DMS 273 (cell line): ENCODE results near the gene KHDC1.
"Not testable (repeated sequence)": the region's sequence is repeated elsewhere in the genome, so short reads cannot be mapped to it uniquely, and the experiment has no call there.

Source experiments
- DNase-seq: peaks from one replicate; lab custom pipeline; 2025; ENCODE audit not compliant: unreplicated experiment; lab: John Stamatoyannopoulos, UW

KHDC1 gene, protein sequence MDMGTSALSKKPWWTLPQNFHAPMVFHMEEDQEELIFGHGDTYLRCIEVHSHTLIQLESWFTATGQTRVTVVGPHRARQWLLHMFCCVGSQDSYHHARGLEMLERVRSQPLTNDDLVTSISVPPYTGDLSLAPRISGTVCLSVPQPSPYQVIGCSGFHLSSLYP

DNA sequence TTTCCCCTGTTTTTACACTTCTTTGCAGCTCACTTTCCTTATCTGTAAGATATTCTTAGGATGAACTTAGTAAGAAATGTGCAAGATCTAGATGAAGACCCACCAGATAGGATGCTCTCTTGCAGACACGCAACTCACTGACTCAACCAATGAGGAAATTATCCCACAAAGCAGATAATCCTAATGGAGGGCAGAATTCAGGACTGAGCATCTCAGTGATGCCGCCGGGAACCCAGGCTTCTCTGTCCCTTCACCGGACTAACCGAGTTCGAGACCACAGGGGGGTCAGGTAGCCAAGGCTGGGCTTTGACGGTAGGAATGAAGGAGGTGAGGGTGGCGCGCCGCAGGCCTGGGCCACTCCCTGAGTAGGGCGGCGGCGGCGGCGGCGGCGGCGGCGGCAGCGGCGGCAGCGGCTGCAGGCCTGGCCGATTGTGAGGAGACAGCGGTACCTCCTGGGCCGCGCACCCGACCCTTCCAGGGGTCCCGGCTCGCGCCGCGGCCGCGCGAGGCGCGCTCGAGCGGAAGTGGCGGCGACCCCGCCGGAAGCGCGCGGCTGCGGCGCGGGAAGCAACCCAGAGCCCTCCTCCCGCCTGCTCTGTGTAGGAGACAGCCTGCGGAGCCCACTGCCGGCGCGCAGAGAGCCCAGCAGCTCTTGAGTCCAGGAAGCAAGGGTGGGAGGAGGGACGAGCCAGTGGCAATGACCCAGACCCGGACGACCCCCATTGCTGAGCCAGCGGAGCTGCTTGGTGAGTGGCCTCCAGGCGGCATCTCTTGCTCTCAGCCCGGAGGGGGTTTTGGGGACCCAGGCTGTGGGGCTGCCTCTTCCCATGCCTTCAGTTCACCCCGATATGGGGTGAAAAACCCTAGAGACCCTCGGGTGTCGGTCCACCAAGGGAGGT is at the start of gene KHDC1:
TSS of gene KHDC1 (minus strand) at position 526 of the 899 bp plus-strand sequence. CDS start 20,679 bp downstream, outside the sequence.
- DNase-seq = peak; percentile 88

DNA sequence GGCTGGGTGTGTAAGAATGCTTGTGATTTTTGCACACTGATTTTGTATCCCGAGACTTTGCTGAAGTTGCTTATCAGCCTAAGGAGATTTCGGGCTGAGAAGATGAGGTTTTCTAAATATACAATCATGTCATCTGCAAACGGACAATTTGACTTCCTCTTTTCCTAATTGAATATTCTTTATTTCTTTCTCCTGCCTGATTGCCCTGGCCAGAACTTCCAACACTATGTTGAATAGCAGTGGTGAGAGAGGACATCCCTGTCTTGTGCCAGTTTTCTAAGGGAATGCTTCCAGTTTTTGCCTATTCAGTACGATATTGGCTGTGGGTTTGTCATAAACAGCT is 47.5 kb upstream of the KHDC1 start:
- not testable (repeated sequence) for DNase-seq

DNA sequence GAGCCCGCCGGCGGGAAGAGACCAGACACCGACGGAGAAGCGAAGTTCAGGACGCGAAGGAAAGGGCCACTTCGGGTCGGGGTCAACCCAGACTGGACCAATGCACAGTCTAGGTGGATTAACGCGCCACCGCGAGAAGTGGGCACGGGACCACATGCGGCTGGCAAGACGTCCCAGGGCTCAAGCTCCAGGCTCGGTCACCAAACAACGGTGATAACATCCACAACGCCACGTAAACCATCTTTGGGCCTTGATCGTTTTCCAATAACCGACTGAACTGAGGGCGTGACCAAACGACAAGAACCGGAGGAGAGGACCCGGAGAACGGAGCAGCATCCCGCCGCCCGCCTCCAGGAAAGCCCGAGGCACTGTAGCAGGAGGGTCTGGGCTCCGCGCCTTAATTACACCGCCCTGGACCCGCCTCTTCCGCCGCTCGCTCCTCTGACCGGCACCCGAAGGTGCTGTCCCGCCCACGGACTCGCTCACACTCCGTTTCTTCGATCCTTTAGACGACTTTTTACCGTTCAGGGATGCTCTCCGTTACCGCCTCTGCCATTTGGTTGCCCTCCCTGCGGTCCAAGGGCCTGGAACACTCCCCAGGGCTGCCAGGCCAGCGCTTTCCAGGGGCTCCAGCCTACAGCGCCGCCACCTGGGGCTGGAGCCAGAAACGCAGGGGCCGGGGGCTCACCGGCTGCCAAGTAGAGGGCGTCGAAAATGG is 46.9 kb upstream of the KHDC1 start:
- DNase-seq = peak; percentile 92

DNA sequence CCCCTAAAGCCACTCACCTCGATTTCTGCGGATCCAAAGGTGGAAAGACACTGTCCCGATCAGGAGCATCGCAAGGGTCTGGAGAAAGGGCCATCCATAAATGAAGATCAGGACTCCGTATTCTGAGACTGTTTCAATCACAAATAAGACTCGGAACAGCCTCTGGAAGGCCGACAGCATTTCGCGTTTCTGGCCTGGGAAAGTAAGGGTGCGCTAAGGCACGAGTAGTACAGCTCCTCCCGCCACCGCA is 46.5 kb upstream of the KHDC1 start:
- no peak for DNase-seq

DNA sequence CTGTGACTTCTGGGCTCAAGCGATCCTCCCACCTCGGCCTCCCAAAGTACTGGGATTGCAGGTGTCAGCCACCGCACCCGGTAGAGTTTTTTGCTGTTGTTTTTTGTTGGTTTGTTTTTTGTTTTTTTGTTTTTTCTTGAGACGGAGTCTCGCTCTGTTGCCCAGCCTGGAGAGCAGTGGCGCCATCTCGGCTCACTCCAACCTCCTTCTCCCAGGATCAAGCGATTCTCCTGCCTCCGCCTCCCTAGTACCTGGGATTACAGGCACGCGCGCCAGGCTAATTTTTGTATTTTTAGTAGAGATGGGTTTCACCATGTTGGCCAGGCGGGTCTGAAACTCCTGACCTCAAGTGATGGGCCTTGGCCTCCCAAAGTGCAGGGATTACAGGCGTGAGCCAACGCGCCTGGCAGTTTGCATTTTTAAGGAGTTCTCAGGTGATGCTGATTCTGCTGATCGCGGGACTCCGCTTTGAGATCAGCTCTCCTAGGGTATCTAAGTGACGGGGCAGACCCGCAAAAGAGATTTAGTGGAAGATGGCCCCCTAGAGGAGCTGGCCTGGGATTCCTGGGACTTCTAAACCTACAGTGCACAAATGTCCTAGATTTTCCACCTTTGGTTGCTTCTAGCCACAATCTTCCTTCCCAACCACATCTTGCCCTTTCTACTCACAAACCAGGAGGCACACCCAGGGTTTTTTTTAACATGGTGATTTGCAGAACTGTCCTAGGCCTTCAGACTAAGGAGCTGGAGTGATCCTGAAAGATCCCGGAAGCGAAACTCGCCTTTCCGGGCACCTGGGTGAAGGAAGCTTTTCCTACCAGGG is 45.9 kb upstream of the KHDC1 start:
- peak; percentile 57 for DNase-seq

DNA sequence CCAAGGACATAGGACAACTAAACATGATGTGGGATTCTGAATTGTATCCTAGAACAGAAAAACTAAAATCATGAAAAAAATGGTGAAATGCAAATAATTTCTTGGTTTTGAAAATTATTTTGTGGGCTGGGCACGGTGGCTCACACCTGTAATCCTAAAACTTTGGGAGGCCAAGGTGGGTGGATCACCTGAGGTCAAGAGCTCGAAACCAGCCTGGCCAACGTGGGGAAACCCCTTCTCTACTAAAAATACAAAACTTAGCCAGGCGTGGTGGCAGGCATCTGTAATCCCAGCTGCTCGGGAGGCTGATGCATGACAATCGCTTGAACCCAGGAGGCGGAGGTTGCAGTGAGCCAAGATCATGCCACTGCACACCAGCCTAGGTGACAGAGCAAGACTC is 40.8 kb upstream of the KHDC1 start:
- not testable (repeated sequence) for DNase-seq

DNA sequence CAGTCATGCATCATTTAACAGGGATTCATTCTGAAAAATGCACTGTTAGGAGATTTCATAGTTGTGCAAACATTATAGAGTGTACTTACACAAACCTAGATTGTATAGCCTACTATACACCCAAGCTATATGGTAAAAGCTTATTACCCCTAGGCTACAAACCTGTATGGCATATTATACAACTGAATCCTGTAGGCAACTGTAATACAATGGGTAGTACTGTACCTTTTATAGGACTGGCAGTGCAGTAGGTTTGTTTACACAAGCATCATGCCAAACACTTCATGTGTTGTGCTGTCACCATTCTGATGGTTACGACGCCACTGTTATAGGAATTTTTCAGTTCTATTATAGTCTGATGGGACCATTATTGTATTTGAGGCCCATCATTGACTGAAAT is 39.3 kb upstream of the KHDC1 start:
- no peak for DNase-seq

DNA sequence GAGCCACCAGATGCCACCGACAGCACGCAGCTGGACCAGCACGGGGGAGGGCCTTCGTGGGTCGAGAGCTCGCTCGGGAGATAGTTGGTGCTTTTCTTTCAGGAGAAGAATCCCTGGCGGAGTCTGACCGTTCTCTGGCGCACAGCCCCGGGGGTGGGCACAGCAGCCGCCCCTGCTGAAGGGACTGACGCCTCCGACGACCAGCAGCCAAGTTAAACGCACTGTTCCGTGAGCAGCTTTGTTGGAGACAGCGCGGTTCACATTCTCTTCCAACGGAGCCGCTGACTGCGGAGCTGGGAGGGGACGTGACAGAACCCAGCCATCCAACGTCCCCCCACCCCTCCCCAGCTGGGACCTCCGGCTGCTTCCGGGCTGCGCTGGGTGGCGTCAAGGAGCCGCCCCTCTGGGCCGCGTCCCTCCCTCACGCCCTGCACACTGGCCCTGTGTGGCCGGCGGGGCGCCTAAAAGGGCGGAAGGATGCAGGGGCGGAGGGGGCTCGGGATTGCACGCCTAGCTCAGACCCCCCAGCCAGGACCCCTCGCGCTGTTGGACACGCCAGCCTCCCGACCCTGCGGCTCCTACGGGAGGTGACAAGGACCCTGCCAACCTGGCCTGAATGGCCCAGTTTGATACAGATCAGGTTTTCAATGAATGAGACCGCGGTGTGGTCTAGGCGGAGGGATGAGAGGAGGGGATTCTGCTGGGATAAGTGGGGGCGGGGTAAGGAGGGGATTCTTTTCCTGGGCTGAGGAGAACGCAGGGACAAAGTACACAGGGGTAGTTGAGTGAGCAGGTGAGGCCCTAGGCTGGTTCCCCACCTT is 36.4 kb upstream of the KHDC1 start:
- DNase-seq = no peak

DNA sequence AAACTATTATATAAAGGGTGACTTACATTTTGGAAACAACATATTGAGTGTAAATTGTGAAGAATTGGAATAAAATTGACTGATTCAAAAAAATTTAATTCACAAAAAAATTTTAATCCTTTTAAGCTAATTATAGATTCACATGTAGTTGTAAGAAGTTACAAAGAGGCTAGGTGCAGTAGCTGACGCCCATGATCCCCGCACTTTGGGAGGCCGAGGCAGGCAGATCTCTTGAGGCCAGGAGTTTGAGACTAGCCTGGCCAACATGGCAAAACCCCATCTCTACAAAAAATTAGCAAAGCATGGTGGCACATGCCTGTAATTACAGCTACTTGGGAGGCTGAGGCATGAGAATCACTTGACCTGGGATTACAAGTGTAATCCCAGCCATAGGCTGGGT is 30.3 kb upstream of the KHDC1 start:
- DNase-seq = no peak

DNA sequence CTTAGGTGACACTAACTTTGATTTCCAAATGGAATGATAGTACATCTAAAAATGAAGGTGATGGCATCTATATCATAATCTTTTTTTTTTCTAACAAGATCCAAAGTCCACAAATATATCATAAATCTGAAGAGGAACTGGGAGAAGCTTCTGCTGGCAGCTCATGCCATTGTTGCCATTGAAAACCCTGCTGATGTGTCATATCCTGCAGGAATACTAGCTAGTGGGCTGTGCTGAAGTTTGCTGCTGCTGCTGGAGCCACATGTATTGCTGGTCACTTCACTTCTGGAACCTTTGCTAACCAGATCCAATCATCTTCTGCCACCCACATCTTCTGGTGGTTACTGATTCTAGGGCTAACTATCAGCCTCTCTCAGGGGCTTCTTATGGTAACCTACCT is 27.4 kb upstream of the KHDC1 start:
- DNase-seq = no peak

DNA sequence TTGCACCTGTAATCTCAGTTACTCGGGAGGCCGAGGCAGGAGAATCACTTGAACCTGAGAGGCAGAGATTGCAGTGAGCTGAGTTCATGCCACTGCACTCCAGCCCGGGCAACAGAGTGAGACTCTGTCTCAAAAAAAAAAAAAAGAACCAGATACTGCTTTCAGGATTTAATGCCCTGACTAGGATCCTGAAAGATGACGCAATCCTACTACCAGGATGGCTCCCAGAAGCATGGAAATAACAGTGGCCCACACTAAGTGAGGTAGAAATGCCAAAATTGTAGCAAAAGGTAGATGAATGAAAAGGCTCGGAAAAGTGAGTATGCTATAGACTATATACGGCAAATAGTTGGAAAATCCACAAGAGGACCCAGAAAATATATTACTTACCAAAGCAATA is 23.8 kb upstream of the KHDC1 start:
- DNase-seq = no peak

DNA sequence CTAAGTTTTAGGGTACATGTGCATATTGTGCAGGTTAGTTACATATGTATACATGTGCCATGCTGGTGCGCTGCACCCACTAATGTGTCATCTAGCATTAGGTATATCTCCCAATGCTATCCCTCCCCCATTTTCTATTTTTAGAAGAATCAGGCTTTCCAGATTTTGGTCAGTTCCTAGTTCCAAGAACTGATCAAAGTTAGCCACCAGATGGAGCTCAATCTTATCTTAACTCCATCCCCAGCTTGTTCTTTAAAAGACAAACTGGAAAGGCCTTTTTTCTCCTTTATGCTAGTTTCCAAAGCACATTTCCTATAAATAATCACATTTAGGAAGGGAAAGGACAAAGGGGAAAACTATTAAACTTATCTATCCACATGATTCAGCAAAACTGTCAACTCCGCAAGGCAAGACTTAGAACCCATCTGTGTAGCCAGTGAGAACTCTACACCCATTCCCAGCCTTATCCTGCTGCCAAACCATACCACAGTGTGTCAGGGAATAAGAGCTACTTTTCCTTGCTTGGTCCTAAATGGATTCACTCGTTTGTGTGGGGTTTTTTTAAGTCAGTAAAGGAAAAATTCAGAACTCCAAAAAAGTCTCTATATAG is 22.8 kb upstream of the KHDC1 start:
- peak; percentile 59 for DNase-seq

DNA sequence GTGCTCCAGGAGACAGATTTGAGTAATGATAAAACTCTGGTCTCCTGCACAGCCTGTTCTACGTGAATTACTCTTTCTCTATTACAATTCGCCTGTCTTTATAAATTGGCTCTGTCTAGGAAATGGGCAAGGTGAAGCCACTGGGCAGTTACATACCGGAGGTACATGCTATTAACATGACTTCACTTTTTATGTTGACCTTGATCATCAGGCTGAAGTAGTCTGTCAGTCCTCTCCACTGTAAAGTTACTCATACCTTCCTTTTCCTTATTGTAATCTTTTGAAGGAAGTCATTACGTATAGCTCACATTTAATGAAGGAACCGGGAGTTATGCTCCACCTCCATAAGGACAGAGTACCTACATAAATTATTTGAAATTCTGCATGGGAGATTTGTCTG is 19.9 kb upstream of the KHDC1 start:
- no peak for DNase-seq

DNA sequence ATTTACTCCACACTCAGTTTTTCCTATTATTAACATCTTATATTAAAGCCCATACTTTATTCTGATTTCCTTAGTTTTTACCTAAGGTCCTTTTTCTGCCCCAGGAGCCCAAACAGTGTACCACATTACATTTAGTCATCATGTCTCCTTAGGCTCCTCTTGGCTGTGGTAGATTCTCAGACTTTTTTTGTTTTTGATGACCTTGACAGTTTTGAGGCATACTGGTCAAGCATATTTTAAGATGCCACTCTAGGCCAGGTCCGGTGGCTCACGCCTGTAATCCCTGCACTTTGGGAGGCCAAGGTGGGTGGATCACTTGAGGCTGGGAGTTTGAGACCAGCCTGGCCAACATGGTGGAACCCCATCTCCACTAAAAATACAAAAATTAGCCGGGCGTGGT is 18.7 kb upstream of the KHDC1 start:
- DNase-seq = not testable (repeated sequence)

DNA sequence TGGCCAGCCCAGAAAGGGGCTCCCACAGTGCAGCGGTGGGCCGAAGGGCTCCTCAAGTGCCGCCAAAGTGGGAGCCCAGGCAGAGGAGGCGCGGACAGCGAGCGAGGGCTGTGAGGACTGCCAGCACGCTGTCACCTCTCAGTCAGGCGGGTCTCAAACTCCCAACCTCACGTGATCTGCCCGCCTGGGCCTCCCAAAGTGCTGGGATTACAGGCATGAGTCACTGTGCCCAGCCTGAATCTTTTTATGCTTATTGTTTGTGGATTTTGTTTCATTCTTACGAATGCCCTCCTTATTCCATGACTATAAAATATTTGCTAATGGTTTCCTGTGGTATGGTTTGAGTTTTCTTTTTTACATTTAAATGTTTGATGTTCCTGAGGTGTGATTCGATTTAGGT is 6.3 kb upstream of the KHDC1 start:
- not testable (repeated sequence) for DNase-seq

DNA sequence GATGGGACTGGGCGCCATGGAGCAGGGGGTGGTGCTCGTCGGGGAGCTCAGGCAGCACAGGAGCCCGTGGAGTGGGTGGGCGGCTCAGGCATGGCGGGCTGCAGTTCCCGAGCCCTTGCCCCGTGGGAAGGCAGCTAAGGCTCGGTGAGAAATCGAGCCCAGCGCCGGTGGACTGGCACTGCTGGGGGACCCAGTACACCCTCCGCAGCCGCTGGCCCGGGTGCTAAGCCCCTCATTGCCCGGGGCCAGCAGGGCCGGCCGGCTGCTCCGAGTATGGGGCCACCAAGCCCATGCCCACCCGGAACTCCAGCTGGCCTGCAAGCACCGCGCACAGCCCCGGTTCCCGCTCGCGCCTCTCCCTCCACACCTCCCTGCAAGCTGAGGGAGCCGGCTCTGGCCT is 5.9 kb upstream of the KHDC1 start:
- not testable (repeated sequence) for DNase-seq

DNA sequence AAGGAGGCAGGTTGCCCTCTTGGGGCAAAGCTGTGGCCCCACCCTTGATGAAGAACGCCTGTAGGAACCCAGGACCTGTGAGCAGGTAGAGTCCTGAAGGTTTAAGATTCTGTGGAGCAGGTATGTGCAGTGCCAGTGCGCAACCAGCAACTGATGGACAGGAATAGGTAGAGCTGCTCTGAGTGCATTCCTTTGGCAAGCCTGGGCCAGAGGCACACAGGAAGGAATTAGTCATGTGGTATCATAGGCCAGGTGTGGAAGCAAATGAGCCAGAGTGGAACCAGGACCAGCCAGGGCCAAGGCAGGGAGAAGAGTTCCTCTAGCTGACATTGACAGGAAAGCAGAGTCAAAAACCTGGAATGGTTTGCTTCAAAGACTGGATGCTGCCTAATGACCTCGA is 1.4 kb upstream of the KHDC1 start:
- no peak for DNase-seq

DNA sequence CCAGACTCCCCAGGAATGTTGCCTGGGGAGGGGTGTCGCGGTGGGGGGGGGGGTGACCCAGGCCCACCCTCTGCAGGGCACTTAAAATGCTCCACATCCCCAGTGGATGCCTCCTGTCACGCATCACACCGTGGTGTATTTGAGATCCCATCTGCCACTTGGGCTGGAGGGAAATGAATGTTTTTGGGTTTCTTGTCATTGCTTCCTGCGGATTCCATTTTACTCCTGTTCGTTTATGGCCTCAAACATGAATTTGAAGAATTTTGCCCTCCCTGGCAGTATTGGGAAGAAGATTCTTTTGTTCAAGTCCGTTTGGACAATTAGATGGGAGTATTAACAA is 544 bp upstream of the KHDC1 start:
- peak; percentile 40 for DNase-seq

DNA sequence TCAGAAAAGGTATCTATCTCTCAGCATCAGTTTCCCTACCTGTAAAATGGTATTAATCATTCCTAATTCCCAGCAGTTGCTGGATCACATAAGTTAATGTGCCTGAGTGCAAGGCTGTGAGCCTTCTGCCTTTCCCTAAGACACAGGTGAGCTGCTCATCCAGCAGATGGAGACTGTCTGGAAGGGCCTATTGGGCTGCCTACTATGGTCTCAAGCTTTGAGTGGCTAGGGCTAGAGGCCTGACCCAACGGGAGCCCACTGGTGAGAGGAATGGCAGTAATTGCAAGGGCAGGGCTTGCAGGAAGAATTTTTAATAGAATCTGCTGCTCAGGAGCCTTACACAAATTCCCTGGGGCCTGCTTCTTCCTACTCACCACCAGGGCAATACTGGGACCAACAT is 4.3 kb downstream of the KHDC1 start:
- DNase-seq = peak; percentile 6

DNA sequence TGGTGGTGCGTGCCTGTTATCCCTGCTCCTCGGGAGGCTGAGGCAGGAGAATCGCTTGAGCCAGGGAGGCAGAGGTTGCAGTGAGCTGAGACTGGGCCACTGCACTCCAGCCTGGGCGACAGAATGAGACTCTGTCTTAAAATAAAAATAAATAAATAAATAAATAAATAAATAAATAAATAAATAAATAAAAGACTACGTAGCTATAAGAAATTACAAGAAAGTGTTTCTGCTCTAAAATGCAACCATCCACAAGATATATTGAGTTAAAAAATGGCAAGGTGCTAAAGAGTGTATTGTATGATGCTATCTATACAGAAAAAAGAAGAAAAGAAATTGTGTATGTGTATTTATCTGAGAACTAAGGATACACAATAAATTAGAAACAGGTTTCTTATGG is 8.7 kb downstream of the KHDC1 start:
- not testable (repeated sequence) for DNase-seq
